ENCODE measurements around the gene APBA2. TPM values are rescaled to one million over a fixed set of nuclear protein-coding genes. Genes with fewer than 3 reads are reported as not detected.
"Not testable (repeated sequence)": the region's sequence is repeated elsewhere in the genome, so short reads cannot be mapped to it uniquely, and the experiment has no call there.

APBA2 gene
- total RNA-seq, 4 donors from 2014 or later: 1.3 to 7.0 (median 2.4) TPM

DNA sequence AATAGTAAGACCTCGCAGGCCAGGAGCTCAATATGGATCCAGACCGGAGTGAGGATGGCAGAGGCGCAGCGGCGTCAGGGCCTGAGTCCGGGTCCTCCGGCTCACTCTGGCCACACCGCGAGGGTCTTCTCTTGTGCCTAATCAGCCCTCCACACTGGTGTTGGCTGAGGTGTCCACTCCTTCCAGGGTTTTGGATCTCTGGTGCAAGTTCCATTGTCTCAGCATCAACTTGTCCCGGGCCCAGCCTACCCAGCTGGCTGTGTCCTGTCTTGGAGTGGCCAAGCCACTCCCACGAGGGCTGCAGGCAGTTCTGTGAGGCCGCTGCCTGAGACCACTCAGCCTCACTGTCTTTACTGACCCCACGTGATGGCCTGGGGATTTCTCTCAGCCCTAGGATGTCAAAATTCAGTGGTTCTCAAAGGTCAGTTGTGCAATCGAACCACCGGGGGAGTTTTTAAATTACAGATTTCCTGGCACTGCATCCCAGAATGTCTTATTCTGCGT, 24.7 kb upstream of the APBA2 start:
- WGBS: 72% methylated on average over 7 of the region's 16 CpGs
- H3K36me3 ChIP-seq: no peaks in the 10 kb centered on the region
- no peaks in the 10 kb centered on the region for H3K4me1 ChIP-seq
- no peak overlapping the region for H3K4me3 ChIP-seq
- H3K27me3 ChIP-seq: no peaks in the 10 kb centered on the region
- no peak for DNase-seq (ENCODE audit: low spot score in 2 of 2)
- H3K27ac ChIP-seq: no peak overlapping the region
- TF ChIP-seq POLR2AphosphoS5 (IDR thresholded peaks at IDR 0.05): no peak
- no peak for TF ChIP-seq POLR2A (IDR thresholded peaks at IDR 0.05)
- no peak for TF ChIP-seq EP300 (IDR thresholded peaks at IDR 0.05)
- TF ChIP-seq, protein P1, sequence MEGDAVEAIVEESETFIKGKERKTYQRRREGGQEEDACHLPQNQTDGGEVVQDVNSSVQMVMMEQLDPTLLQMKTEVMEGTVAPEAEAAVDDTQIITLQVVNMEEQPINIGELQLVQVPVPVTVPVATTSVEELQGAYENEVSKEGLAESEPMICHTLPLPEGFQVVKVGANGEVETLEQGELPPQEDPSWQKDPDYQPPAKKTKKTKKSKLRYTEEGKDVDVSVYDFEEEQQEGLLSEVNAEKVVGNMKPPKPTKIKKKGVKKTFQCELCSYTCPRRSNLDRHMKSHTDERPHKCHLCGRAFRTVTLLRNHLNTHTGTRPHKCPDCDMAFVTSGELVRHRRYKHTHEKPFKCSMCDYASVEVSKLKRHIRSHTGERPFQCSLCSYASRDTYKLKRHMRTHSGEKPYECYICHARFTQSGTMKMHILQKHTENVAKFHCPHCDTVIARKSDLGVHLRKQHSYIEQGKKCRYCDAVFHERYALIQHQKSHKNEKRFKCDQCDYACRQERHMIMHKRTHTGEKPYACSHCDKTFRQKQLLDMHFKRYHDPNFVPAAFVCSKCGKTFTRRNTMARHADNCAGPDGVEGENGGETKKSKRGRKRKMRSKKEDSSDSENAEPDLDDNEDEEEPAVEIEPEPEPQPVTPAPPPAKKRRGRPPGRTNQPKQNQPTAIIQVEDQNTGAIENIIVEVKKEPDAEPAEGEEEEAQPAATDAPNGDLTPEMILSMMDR (IDR thresholded peaks at IDR 0.05): no peak
- no peaks in the 10 kb centered on the region for H3K9me3 ChIP-seq

GRCh38 chr15:28861589-28862293, 24.0 kb upstream of the APBA2 start:
- H3K27me3 ChIP-seq; H3K27ac ChIP-seq; H3K4me1 ChIP-seq; H3K4me3 ChIP-seq; H3K9me3 ChIP-seq; DNase-seq (ENCODE audit: low spot score in 2 of 2); H3K36me3 ChIP-seq: not testable (repeated sequence)
- WGBS: 97% methylated on average over 11 of the region's 11 CpGs

DNA sequence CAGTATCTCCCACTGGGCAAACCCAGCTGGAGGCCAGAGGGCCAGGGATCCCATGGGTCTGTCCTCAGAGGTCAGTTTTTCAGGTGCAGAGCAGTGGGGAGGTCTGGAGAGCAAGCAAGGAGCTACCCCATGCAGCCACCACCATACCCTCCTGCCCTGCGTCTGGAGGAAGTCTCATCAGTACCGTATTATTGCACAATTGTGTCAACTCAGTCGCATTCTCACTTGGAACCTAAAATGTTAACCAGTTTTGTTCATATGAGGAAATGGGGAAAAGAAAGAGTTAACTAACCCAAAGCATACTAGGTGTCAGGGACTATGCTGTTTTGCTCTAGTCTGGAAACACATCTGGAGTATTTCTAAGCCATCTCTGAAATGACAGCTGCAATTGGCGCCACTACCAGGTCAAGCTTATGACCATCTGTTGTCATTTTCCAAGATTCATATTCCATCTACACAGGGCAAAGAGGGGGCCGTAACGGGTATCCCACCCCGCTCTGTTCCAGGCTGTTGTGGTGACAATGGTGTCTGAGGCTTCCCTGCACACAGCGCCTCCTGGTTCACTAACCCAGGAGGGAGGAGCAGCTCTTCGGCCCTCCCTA, 16.9 kb upstream of the APBA2 start:
- no peak overlapping the region for H3K27ac ChIP-seq
- no peaks in the 10 kb centered on the region for H3K36me3 ChIP-seq
- no peak overlapping the region for H3K4me3 ChIP-seq
- WGBS: 77% methylated on average over 7 of the region's 9 CpGs
- H3K9me3 ChIP-seq: no peaks in the 10 kb centered on the region
- DNase-seq (ENCODE audit: low spot score in 2 of 2): no peak
- H3K27me3 ChIP-seq: no peaks in the 10 kb centered on the region
- TF ChIP-seq POLR2A (IDR thresholded peaks at IDR 0.05) (no peak), POLR2AphosphoS5 (IDR thresholded peaks at IDR 0.05) (no peak), EP300 (IDR thresholded peaks at IDR 0.05) (no peak)
- TF ChIP-seq, protein P1 (IDR thresholded peaks at IDR 0.05): no peak
- H3K4me1 ChIP-seq: no peaks in the 10 kb centered on the region

DNA sequence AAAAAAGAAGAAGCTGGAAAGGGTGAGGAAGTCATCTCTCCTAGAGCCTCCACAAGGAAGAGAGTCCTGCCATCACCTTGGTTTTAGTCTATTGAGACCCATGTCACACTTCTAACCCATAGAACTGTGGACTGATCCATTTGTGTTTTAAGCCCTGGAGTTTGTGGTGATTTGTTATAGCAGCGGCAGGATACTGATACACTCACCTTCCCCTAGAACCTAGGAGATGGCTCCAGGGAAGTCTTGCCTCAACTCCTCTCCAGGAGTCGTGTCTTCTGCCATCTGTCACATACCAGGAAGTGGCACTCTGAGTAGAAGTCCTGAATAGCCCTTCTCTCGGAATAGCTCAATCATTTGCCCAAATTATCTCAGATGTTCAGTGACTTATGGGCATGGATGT, 14.6 kb upstream of the APBA2 start:
- no peak overlapping the region for H3K27ac ChIP-seq
- TF ChIP-seq, protein P1 (IDR thresholded peaks at IDR 0.05): no peak
- TF ChIP-seq EP300 (IDR thresholded peaks at IDR 0.05): no peak
- no peak for TF ChIP-seq POLR2A (IDR thresholded peaks at IDR 0.05)
- no peak for TF ChIP-seq POLR2AphosphoS5 (IDR thresholded peaks at IDR 0.05)
- no peak for DNase-seq (ENCODE audit: low spot score in 2 of 2)
- H3K36me3 ChIP-seq: no peaks in the 10 kb centered on the region
- H3K9me3 ChIP-seq: no peaks in the 10 kb centered on the region
- 86% methylated on average over 3 of the region's 3 CpGs for WGBS
- no peaks in the 10 kb centered on the region for H3K4me1 ChIP-seq
- H3K4me3 ChIP-seq: no peak overlapping the region
- no peaks in the 10 kb centered on the region for H3K27me3 ChIP-seq

- 81% methylated on average over 3 of the region's 5 CpGs for WGBS
- Histone ChIP-seq H3K27ac (no peak overlapping the region), H3K4me3 (no peak overlapping the region), H3K9me3 (no peaks in the 10 kb centered on the region), H3K4me1 (no peaks in the 10 kb centered on the region), H3K36me3 (no peaks in the 10 kb centered on the region), H3K27me3 (no peaks in the 10 kb centered on the region)
- TF ChIP-seq POLR2A (IDR thresholded peaks at IDR 0.05) (no peak), POLR2AphosphoS5 (IDR thresholded peaks at IDR 0.05) (no peak), EP300 (IDR thresholded peaks at IDR 0.05) (no peak)
- TF ChIP-seq, protein P1 (IDR thresholded peaks at IDR 0.05): no peak
- DNase-seq (ENCODE audit: low spot score in 2 of 2): no peak
These were observed 12.8 kb upstream of the APBA2 start for GRCh38 chr15:28873006-28873405.
